Lower leg skin (tissue), 4 donors: ENCODE measurements around the gene EFCAB7. TPM values are rescaled to one million over a fixed set of nuclear protein-coding genes. Genes with fewer than 3 reads are reported as not detected.

Experiments
- DNase-seq, 2 donors: peaks; one replicate each; pipeline ENCODE4 v3.0.0-alpha.2; 2019; ENCODE audit warnings: low spot score in 2 of 2
- H3K4me3 ChIP-seq: fragments of 200-600 bp; sonication (generic); 2 replicates; pipeline ENCODE4 v1.5.1; 2017; ENCODE audit warnings: mild to moderate bottlenecking, low read depth; ENCODE audit not compliant: poor library complexity, severe bottlenecking
- CTCF ChIP-seq, 3 donors: fragments of 450-650 bp; IDR thresholded peaks; one replicate each; pipeline ENCODE4 v1.5.1; 2016; ENCODE audit warnings: antibody characterized with exemption in 3 of 3, mild to moderate bottlenecking in 3 of 3, moderate library complexity in 2 of 3
- POLR2A ChIP-seq, 2 donors: fragments of 450-650 bp; IDR thresholded peaks; one replicate each; pipeline ENCODE4 v1.6.1; 2016 to 2017; ENCODE audit warnings: antibody characterized with exemption in 2 of 2, mild to moderate bottlenecking in 1 of 2, moderate library complexity in 1 of 2
- WGBS, 2 donors: methylation state at CpG; one replicate each; pipeline ENCODE4 v1.1.5; 2018; 5-methylcytosine and 5-hydroxymethylcytosine counted together
- intact Hi-C: fragments of 100-400 bp; cut with DNase I; formaldehyde crosslinking; loops from one replicate; pipeline ENCODE4 v1.15.0; 2023; ENCODE audit warnings: low total_unique reads
- total RNA-seq, 4 donors: library from RNA; depleted of rRNA; stranded (reverse); fragments of >200 nt; gene quantifications; one replicate each; pipeline ENCODE4 v1.1.0, GENCODE V29; 2016

EFCAB7 gene
- total RNA-seq, 4 donors from 2014 or later: 3.2 to 10.9 (median 7.1) TPM

GRCh38 chr1:63621075-63621474 is 97.8 kb downstream of the EFCAB7 start:
- DNase-seq: no peak
- intact Hi-C loops: no loop called here
- 64 to 67% methylated on average over 3 of the region's 3 CpGs for WGBS, 2 donors
- H3K4me3 ChIP-seq: no peak overlapping the region
- TF ChIP-seq CTCF (IDR thresholded peaks at IDR 0.05): no peak
- no peak for TF ChIP-seq POLR2A (IDR thresholded peaks at IDR 0.05)

- H3K4me3 ChIP-seq: no peak overlapping the region
- DNase-seq: no peak
- 53 to 63% methylated on average over 6 of the region's 6 CpGs for WGBS, 2 donors
- intact Hi-C loops: no loop called here
- TF ChIP-seq POLR2A (IDR thresholded peaks at IDR 0.05) (no peak), CTCF (IDR thresholded peaks at IDR 0.05) (no peak)
These were observed 98.4 kb downstream of the EFCAB7 start for GRCh38 chr1:63621698-63622097.

Other genes starting within 250 kb of the EFCAB7 start
- gene FOXD3, start 201.0 kb upstream of the EFCAB7 start, total RNA-seq: 1 to 10 TPM in 3 of 4 donors, not detected in 1; 1.3 to 4.2 (median 2.0) TPM
- 10 to 100 TPM in 3 of 4 donors, 1 to 10 TPM in 1; 8.4 to 14.7 (median 12.3) TPM for gene ALG6, start 155.9 kb upstream of the EFCAB7 start, total RNA-seq
- gene ITGB3BP, start 300 bp upstream of the EFCAB7 start, total RNA-seq: 10 to 100 TPM in 1 of 4 donors, 1 to 10 TPM in 3; 7.0 to 11.7 (median 8.9) TPM
- gene PGM1, start 69.9 kb downstream of the EFCAB7 start, total RNA-seq: 10 to 100 TPM; 39.3 to 54.2 (median 48.9) TPM